Kidney (tissue), 14 donors: ENCODE measurements around the gene RILP. TPM values are rescaled to one million over a fixed set of nuclear protein-coding genes. Genes with fewer than 3 reads are reported as not detected.

Experiments used
- DNase-seq, 5 donors: peaks; one replicate each; pipeline ENCODE4 v3.0.0-alpha.2; 2013 to 2020
- FAIRE-seq: peaks from 2 replicates; lab custom pipeline; 2012; peaks lifted over from hg19 to GRCh38; lab: Jason Lieb, UNC
- H3K27ac ChIP-seq, 2 donors: one replicate each; pipeline ENCODE4 v1.7.0; 2013; ENCODE audit warnings: low read depth in 2 of 2, low read length in 2 of 2, inconsistent platforms in 1 of 2
- H3K27me3 ChIP-seq: one replicate; pipeline ENCODE4 v1.7.1; 2013; ENCODE audit warnings: low read length, inconsistent platforms; ENCODE audit not compliant: control insufficient read depth, insufficient read depth
- H3K36me3 ChIP-seq, 3 donors: one replicate each; pipeline versions ENCODE4 v1.7.0 to v1.7.1; 2013; ENCODE audit warnings: low read length in 3 of 3, control low read depth in 1 of 3, inconsistent platforms in 1 of 3; ENCODE audit not compliant: insufficient read depth in 3 of 3, control insufficient read depth in 2 of 3
- H3K4me1 ChIP-seq, 3 donors: one replicate each; pipeline versions ENCODE4 v1.7.0 to v1.7.1; 2013; ENCODE audit warnings: low read length in 3 of 3, inconsistent platforms in 1 of 3, low read depth in 1 of 3; ENCODE audit not compliant: control insufficient read depth in 2 of 3, insufficient read depth in 2 of 3
- H3K4me3 ChIP-seq, 3 donors: one replicate each; pipeline versions ENCODE4 v1.7.0 to v1.8.1; 2013; ENCODE audit warnings: low read length in 3 of 3, control low read depth in 1 of 3, inconsistent platforms in 1 of 3
- H3K9ac ChIP-seq, 3 donors: one replicate each; pipeline versions ENCODE4 v1.7.0 to v1.7.1; 2013; ENCODE audit warnings: low read length in 3 of 3, control low read depth in 1 of 3, inconsistent platforms in 1 of 3
- H3K9me3 ChIP-seq, 3 donors: one replicate each; pipeline versions ENCODE4 v1.7.0 to v1.7.1; 2013; ENCODE audit warnings: low read length in 3 of 3, control low read depth in 1 of 3, inconsistent platforms in 1 of 3; ENCODE audit not compliant: control insufficient read depth in 2 of 3, insufficient read depth in 1 of 3
- CTCF ChIP-seq: IDR thresholded peaks from 3 replicates; pipeline ENCODE4 v1.5.1; 2012; ENCODE audit warnings: mild to moderate bottlenecking, moderate library complexity, borderline replicate concordance; ENCODE audit not compliant: insufficient read depth; ENCODE audit errors: extremely low read depth
- intact Hi-C: fragments of 100-400 bp; cut with DNase I; formaldehyde crosslinking; loops from one replicate; pipeline ENCODE4 v1.11.1; 2022
- polyA plus RNA-seq: library from polyadenylated mRNA; stranded (reverse); fragments of 350-450 nt; fragmentation: Illumina TruSeq; extraction: RNeasy Lipid Tissue Mini Kit (QIAGEN cat#74804); gene quantifications from one replicate; pipeline ENCODE4 v1.2.3, GENCODE V29; 2014; ENCODE audit warnings: low read depth, low replicate concordance; ENCODE audit not compliant: insufficient read depth
- total RNA-seq: library from RNA; stranded (reverse); fragmentation: NEBNext Ultra II Directional; extraction: Animal tissue kit (Norgen Biotek cat#: 25700); gene quantifications from one replicate; pipeline ENCODE4 v1.2.1, GENCODE V29; 2021
- donor health status: control.
- donor health status: control.
- donor health status: control.
- donor health status: control.
- donor health status: control.
- donor health status: DM: yes; HTN: yes; CAD: no.
- donor health status: Normal renal cell carcinoma (clear cell type).

Gene RILP
- total and polyA plus RNA-seq, 2 donors from 2014 or later, result 17.1 to 26.6 TPM

GRCh38 chr17:1638171-1638590 lies 11.5 kb downstream of the RILP start:
- intact Hi-C loops, result loop anchor here (10.0 kb wide), 1 partner anchor 63 kb away; no protein-coding TSS in a partner anchor
- Histone ChIP-seq H3K4me3 (no peak overlapping the region), H3K27ac (no peak overlapping the region), H3K9ac (no peak overlapping the region), H3K9me3 (no peaks in the 10 kb centered on the region), H3K36me3 (peaks cover 0 to 12% (median 4%) of the 10 kb centered on the region in 3 donors), H3K27me3 (no peaks in the 10 kb centered on the region), H3K4me1 (peaks cover 0 to 3% (median 0%) of the 10 kb centered on the region in 3 donors)
- FAIRE-seq (no peak), DNase-seq (peak in 4 of 5 donors; percentile 71 to 78 (median 74))
- no peak for TF ChIP-seq CTCF

GRCh38 chr17:1636732-1637285 lies 12.9 kb downstream of the RILP start:
- Histone ChIP-seq H3K27ac (no peak overlapping the region), H3K4me3 (no peak overlapping the region), H3K4me1 (peaks cover 0 to 3% (median 0%) of the 10 kb centered on the region in 3 donors), H3K27me3 (no peaks in the 10 kb centered on the region), H3K9ac (no peak overlapping the region), H3K9me3 (no peaks in the 10 kb centered on the region), H3K36me3 (peaks cover 0 to 12% (median 4%) of the 10 kb centered on the region in 3 donors)
- DNase-seq (no peak), FAIRE-seq (no peak)
- intact Hi-C loops, result loop anchor here (10.0 kb wide), 1 partner anchor 62 kb away; no protein-coding TSS in a partner anchor
- no peak for TF ChIP-seq CTCF

- peaks cover 0 to 3% (median 0%) of the 10 kb centered on the region in 3 donors for H3K4me1 ChIP-seq
- no peak overlapping the region for H3K9ac ChIP-seq
- FAIRE-seq (no peak), DNase-seq (no peak)
- no peak for TF ChIP-seq CTCF
- no peak overlapping the region for H3K27ac ChIP-seq
- no peak overlapping the region for H3K4me3 ChIP-seq
- H3K36me3 ChIP-seq, result peaks cover 0 to 12% (median 4%) of the 10 kb centered on the region in 3 donors
- intact Hi-C loops, result loop anchor here (10.0 kb wide), 1 partner anchor 61 kb away; no protein-coding TSS in a partner anchor
- H3K27me3 ChIP-seq, result no peaks in the 10 kb centered on the region
- no peaks in the 10 kb centered on the region for H3K9me3 ChIP-seq
These were observed 13.8 kb downstream of the RILP start for GRCh38 chr17:1635675-1636465.
